NCI-H2081 (cell line): ENCODE data around the gene B9D1.

Experiments used
- DNase-seq, 2 experiments: peaks; one replicate each; lab custom pipeline; 2025; lab: John Stamatoyannopoulos, UW

Gene B9D1

DNA sequence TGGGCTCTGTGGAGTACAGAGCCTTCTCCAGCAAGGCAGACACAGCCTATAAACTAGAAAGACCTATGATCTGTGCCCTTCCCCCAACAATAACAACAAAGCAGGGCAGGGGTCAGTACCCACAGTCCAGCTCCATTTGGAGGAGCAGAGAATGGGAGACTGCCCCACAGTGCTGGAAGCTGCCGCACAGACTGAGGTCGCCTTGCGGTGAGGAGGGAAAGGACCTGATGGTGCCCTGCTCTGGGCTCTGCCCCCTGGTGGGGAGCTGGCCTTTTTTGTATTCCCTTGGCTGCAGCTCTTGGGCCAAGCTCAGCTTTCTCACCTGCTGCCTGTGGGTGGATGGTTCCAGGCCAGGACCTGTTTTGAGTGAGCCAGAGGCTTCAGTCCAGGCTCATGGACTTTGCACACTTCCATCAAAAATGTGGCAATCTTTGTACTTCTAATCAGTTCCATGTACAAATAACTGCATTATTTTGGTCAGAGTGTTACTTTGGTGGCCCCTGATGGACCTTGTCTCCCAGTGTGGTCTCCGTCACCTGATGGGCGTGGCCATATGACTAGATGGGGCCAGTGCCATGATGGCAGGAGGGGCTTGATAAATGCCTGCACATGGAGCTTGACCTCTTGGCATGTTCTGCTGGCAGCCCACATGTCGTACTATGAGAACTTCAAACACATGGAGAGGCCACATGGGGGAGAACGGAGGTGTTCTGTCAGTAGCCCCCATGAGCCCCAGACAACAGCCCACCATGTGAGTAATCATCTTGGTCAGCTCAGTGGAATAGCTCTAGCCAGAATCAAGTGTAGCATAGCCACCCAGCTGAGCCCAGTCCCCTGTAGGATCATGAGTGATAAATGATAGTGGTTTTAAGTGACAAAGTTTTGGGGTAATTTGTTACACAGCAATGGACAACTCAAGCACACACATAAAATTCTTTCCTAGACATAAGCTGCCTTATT is 24.2 kb downstream of the B9D1 start:
- DNase-seq, result no peak

DNA sequence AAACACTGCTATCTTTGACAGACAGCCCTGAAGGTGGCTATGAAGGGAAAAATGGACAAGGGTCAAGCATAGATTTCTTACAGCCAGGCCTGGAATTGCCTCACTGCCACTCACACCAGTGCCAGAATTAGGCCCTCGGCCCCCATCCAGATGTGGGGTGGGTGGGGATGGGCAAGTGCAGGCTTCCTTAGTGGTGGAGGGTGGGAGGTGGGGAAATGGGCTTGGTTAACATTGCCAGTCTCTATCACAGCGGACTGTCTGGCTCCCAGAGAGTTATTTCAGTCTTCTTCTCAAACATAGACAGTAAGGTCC is 24.9 kb downstream of the B9D1 start:
- DNase-seq, result no peak

DNA sequence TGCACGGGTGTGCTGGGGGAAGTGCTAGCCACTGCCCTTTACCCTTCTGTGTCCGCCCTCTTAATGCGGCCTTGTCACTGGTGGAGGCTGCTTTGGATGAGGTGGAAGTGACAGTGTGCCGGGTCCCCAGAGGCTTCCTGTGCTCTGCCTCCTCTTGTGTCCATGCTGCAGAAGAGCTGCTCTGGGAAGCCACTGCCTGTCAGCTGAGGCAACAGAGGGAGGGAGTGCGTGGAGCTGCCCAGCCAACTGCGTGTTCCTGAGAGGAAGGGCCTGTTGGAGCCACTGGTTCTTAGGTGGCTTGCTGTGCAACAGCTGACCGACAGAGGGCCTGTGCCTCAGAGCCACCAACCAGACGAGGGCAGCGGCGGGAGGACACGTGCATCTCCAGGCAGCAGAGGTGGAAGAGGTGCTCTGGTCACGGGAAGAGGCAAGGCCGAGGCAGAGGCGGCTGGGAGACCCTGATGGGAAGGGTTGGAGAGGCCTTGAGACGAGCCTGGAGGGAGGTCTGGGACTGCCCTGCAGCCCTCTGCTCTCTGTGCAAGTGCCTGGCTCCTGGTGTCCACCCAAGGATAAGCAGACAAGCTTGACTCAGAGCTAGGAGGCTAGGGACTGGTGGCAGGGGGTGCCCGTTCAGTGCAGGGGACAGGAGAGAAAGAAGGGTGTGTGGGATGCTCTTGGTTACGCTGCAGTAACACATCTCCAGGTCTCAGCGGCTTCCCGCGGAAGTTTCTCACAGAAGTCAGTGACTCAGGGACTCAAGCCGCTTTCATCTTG is 25.4 kb downstream of the B9D1 start:
- DNase-seq, result no peak

DNA sequence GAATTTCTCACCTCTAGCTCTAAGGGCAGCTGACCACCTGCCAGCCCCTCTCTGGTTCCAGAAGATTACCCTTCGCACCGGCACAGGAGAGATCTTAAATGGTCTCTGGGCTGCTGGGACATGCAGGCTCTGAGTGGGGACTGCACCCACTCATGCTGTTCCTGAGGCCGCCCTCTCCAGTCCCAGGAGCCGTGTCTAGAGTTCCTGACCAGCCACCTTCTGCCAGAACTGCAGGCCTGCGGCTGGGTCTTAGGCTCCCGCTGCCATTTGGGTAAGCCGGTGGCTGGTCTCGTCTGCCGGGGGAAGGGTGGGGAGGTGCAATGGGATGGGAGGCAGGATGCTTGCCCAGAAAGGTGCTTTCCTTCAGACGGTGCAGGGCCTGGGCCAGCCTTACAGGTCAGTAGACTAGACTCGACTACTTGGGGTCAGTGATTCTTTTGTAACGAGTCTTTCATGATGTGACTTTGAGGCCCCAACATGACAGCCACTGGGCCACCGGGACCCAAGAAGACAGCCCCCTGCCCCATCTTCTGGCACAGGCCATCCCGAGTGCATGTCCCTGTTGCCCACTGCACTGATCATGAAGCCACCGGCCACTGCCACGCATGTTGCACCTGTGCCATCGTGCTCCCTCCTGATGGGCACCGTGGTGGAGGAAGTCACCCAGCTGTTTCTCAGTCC is 26.4 kb downstream of the B9D1 start:
- DNase-seq, result no peak

DNA sequence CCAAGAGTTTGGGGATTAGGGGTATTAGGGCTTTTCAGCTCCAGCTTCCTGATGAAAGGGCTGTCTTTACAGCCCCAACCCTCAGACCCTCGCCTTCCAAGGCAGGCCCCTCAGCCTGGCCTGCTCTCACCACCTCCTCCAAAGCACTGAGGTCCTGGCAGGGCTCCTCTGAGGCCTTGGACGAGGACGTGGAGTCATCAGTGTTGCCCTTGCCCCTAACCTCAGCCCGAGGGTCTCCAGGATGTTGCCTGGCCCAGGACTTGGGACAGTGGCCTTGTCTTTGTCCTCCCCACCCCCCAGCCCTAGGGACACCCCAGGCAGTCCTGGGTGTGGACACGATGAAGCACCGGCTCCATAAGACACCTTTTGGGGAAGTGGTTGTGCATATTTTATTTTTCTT is 28.2 kb downstream of the B9D1 start:
- DNase-seq, result no peak

DNA sequence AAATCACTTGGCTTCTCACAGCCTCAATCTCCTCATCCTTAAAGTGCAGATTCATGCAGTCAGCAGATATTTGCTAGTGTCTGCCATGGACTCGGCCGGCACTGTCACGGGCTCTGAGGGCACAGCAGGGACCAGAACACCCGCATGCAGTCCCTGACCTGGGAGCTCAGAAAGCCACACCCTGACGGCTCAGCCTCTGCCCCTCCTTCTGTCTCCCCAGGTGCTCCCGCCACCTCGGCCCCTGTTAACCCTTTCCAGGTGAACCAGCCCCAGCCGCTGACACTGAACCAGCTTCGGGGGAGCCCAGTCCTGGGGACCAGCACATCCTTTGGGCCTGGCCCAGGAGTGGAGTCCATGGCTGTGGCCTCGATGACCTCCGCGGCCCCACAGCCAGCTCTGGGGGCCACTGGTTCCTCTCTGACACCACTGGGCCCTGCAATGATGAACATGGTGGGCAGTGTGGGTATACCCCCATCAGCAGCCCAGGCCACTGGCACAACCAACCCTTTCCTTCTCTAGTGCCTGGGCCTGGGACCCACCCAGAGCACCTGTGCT is 28.7 kb downstream of the B9D1 start:
- DNase-seq, result no peak

DNA sequence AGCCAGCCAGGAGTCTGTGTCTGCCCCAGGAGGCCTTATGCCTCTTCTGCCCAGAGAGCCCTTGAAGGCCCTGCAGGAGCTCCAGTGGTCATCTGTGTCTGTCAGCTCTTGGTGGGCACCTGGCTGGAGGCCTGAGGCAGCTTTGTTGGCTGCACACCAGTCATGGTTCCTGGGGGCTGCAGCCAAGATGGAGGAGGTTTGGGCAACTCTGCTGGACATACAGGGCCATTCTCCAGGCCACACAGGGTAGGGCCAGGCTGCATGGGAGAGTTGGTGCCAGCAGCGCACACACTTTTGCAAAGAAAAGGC is 29.4 kb downstream of the B9D1 start:
- DNase-seq, result no peak

DNA sequence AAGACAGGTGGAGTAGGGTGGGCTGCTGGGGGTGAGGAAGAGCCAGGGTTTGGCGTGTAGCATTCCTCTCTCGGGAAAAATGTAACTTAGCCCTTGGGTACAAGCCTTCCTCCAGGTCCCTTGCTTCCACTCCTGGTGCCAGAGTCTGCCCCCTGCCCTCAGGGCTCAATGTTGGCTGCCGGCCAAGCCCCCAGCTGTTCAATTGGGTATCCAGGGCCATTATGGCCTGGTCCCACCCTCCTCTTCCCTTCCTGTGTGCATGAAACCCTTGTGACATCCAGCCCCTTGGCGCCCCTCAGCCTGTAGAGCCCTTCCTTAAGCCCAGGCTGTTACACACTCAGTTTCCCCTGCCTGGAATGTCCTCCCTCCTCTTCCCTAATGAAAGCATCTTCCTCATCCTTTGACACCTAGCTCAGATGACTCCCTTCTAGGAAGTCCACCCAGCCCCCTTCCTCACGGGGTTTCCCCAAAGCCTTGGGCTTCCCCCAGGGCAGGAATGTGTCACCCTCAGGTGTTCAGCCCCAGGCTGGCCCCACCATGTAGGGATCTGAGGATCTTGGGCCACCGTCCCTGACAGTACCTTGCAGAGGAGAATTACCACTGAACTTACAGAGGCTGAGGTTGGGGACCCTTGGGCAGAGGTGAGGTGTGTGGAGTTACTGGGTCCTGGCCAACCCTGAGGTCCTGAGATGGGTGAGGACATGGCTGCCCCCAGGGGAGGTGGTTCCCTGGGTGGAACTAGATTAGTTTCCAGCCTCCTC is 30.0 kb downstream of the B9D1 start:
- DNase-seq, result no peak

DNA sequence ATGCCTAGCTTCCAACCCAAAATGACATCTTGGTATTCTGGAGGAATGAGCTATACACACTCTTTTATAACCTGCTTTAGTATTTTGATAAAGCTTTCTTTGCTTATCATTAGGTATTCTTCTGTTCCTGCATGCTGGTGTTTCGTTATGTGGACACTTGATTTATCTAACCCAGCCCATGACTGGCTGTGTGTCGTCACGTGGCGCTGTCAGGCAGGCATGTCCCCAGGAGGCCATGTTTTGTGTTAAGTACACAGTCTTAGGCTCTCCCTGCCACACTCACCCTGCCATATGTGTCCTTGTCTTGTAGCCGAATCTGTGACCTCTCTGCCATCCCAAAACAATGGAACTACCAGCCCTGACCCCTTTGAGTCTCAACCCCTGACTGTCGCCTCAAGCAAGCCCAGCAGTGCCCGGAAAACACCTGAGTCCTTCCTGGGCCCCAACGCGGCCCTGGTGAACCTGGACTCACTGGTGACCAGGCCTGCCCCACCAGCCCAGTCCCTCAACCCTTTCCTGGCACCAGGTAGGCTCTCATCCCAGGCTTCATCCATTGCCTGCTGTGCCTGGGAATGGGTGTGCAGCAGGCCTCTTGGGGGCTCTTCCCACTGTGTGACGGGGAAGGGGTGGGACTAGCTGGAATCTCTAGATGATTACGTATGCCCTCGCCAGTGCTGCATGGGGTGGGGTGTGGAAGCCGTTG is 30.8 kb downstream of the B9D1 start:
- no peak for DNase-seq

DNA sequence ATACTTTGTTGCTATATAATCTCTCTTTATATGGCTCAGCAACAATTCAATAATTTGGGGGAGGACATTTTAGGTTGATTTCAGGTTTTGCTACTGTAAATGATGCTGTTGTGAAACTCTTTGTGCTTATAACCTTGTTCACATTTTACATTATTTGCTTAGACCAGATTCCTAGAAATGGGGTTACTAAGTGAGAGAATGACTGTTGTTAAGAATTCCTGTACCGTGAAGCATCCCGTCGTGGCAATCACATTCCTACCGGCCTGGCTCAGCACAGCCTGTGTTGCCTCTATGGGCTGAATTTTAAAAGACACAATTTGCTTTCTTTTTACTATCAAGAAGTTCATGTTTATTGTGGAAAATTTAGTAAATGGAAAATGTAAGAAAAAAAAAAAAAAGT is 31.4 kb downstream of the B9D1 start:
- DNase-seq, result no peak

DNA sequence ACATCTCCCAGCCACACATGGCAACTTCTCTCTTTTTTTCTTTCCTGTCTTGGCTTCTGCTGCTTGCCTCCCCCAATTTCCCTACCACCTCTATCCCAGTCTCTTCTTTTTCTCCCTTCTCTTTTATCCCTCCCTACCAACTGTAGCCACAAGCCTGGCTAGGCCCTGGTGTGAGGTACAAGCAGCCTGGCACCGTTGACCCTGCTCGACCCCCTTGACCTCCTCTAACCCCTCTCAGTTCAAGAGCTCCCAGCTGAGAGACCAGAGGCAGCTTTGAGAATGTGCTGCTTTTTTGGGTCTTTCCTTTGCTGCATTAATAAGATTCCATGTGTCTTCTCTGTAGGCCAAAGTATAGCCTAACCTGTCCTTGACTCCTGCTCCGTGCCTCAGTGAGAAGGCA is 32.3 kb downstream of the B9D1 start:
- DNase-seq, result no peak

DNA sequence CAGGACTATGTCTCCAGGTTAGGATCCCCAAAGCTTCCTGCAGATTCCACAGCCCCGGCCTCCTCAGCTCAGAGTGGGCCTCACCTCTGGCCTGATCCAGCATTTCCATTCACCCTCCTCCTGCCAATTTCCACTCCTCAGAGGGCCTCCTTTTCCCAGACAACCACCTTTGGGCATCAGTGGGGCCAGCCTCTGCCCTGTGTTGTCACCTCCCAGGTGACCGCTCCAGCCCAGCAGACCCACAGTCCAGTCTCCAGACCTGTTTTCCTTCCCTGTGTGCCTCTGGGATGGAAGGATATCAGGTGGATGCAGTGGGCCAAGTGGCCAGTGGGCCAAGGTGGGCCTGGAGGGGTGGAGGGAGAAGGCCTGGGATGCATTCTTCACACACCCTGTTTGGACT is 32.7 kb downstream of the B9D1 start:
- no peak for DNase-seq

DNA sequence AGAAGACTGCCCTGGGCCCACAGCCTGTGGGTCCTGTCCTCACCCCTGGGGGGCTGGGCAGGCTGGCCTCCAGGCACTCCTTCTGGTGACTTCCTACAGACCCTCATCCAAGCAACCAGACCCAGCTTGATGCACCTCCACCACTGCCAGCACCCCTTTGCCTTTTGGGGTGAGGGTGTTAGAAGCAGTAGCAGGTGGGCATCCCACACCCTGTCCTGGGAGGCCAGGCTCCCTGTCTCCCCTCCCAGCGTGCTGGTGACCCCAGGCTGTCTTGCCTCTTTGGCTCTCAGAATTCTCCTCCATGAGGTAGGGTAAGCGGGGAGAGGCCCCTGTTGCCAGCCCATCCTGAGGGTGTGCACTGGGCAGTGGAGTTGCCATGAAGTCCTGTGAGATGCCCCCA is 33.4 kb downstream of the B9D1 start:
- no peak for DNase-seq

DNA sequence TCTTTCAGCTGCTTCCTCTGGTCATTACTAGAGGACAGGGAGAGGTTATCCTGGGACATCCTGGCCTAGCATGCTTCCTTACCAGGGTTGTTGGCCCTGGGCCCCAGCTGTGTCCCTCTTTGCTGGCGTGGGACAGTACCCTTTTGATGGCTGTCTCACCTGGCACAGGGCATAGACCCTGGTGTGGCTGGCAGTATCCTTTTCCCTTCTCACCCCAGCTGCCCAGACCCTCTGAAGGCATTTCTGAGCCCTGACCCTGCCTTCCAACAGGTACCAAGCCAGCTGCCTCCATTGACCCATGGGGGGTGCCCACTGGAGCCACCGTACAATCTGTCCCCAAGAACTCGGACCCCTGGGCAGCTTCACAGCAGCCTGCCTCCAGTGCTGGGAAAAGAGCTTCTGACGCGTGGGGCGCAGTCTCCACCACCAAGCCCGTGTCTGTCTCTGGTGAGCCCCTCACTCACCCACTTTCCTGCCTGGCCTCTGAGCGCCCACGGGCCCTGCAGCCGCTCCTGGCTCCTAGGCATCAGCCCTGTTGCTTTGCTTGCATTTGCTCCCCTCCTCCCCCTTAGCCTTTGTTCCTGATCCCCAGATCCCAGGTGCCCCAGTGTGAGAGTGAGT is 34.0 kb downstream of the B9D1 start:
- no peak for DNase-seq

DNA sequence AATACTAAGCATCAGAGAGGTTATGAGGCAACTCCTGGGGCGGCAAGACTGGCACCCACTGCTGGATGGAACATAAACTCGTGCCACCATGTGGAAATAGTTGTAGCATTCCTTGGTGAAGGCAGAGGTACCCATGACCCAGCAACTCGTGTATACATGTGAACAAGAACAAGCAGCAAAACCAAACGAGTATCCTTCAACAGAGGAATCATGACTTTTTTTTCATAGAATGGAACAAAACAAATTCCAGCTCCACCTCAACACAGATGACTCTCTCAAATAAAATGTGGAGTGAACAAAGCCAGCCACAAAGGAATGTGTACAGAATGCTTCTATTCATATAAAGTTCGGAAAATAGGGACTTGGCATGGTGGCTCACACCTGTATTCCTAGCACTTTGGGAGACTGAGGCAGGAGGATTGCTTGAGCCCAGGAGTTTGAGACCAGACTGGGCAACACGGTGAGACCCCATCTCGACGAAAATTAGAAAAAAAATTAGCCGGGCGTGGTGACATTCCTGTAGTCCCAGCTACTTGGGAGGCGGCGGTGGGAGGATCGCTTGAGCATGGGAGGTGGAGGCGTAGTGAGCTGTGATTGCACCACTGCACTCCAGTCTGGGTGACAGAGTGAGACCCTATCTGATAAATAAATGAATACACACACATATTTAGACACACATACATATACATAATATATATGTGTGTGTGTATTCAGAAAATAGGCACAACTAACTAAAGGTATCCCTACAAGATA is 35.3 kb downstream of the B9D1 start:
- no peak for DNase-seq

DNA sequence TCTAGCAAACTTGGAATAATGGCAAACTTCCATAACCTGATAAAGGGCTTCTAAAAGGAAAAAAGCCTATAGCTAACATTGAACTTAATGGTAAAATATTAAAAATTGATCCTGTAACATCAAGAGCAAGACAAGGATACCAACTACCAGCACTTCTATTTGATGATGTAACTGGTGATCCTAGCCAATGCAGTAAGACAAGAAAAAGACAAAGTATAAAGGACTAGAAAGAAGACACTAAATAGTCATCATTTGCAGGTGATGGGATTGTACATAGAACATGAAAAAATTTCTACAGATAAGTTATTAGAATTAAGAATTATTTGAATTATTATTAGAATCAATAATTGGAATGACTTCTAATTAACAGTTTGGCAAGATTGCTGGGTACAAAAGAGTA is 37.0 kb downstream of the B9D1 start:
- no peak for DNase-seq

DNA sequence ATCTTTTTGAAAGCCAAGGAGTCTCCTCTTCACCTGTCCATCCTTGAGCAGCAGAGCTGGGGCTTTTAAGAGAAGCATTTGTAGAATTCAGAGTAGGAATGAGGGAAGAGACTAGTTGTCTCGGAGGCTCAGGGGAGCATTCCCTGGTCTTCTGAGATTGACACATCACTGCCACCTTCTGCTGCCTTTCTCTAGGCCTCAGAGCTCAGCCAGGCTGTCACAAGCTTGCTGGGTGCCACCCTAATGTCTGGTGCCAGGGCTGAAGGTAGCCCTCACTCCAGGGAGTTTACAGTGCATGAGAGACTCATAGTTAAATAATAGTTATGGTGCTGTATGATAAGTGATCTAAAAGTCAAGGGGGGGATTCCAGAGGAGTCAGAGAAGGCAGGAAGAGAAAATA is 39.7 kb downstream of the B9D1 start:
- no peak for DNase-seq

DNA sequence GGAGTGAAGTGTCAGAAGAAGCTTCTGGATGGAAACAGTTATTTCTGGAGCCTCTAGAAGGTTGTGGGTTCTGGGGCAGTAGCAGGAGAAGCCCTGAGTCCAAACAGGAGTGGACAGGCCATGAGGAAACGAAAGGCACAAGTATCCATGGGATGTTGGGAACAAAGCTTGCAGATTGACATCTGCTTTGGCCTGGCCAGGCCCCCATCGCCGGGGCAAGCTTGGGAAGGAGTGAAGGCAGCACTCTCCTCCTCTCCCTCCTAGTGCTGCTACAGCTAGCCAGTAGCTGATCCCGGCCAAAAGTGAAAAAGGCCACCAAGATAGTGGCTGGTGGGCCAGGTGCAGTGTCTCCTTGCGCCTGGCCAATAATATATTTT is 40.4 kb downstream of the B9D1 start:
- DNase-seq, result no peak

DNA sequence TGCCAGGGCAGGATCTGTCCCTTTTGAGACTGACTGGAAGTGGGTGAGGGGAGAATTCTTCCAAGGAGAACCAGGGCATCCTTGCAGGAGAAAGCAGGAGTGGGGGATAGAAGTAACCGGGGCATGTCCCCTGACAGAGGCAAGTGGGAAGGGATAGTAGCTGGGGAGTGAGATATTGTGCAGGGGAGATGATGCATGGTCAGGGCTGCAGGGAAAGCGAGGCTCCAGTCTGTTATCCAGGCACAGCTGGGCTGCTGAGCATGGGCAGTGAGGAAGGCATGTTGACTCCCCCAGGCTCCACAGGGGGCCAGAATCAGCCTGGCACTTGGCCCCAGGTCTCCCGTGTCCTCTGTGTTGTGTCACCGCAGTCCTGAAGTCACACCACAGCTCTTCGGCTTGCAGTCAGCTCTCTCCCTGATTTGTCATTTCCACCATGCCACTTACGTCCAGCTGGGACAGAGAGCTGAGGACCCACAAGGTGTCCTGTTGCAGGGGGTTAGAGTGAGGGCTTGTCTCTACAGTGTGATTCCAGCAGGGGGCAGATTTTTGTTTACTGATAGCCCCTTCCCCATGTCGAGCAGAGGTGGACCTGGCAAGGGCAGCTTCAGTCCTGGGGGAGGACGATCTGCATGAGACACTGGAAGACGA is 40.9 kb downstream of the B9D1 start:
- DNase-seq, result no peak

DNA sequence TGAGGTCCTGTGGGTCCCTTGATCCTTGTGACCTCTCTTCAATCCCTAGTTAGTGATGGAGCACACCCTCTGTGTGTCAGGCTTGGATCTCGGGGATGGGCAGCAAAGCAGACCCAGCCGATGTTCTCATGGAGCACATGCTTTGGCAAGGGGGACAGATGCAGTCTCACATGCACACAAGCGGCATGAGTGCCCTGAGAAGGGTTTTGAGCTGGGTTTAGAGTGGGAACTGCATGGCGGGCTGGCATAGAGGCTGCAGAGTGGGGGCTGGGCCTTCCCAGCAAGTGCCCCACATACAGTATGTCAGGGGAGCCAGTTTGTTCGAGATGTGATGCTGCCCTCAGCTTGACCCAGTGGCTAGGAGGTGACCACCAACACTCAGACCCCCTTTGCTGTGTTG is 41.6 kb downstream of the B9D1 start:
- DNase-seq, result no peak
